Measurements from ENCODE around the gene CBFA2T2.

DNA sequence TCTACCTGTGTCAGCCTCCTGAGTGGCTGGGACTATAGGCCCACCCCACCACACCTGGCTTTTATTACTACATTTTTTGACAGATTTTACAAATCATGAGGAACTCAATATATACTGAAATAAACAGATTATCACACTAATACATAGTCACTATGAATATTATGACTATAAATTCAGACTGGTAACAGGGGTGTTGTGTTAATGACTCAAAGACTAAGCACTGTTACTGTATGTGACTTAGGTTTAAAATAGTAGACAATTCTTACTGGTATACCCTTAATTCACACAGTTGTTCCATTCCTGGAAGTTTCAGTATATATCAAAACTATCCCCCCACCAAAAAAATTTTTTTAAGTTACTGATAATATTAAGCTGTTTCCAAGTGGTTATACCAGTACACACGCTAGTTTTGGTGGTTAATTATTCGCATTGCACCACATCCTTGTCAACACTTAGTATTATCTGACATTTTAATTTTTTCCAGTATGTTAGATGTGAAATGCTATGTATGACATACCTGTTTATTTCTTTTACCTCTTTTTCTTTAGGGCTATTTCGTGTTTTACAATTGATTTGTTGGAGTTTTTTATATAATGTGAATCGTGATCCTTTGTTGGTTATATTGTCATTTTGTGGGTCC lies 137.8 kb downstream of the CBFA2T2 start:
- TF ChIP-seq, protein P1, sequence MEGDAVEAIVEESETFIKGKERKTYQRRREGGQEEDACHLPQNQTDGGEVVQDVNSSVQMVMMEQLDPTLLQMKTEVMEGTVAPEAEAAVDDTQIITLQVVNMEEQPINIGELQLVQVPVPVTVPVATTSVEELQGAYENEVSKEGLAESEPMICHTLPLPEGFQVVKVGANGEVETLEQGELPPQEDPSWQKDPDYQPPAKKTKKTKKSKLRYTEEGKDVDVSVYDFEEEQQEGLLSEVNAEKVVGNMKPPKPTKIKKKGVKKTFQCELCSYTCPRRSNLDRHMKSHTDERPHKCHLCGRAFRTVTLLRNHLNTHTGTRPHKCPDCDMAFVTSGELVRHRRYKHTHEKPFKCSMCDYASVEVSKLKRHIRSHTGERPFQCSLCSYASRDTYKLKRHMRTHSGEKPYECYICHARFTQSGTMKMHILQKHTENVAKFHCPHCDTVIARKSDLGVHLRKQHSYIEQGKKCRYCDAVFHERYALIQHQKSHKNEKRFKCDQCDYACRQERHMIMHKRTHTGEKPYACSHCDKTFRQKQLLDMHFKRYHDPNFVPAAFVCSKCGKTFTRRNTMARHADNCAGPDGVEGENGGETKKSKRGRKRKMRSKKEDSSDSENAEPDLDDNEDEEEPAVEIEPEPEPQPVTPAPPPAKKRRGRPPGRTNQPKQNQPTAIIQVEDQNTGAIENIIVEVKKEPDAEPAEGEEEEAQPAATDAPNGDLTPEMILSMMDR (IDR thresholded peaks at IDR 0.05): no peak
- no peak for TF ChIP-seq EP300 (IDR thresholded peaks at IDR 0.05)
- TF ChIP-seq POLR2A (IDR thresholded peaks at IDR 0.05): no peak
